ENCODE data around the gene CLEC14A. TPM values are rescaled to one million over a fixed set of nuclear protein-coding genes. Genes with fewer than 3 reads are reported as not detected.

Gene CLEC14A
- total RNA-seq (ENCODE audit: unreplicated experiment) = 0.96 TPM
- long read RNA-seq, partial matches to known transcripts = 0 of 2 reads
- long read RNA-seq, other reads (novel, unspliced or antisense) = 0 of 2 reads

GRCh38 chr14:38255673-38256532 is at the start of gene CLEC14A:
Gene CLEC14A, minus strand, starts transcription at chr14:38256093. Its CDS starts 71 bp downstream, at chr14:38256022.
- Mint-ChIP-seq H3K27ac (ENCODE audit: unreplicated experiment) (peak within 1 kb of the TSS; percentile 30), H3K27me3 (ENCODE audit: unreplicated experiment) (peaks cover 3% of the 10 kb centered on the region), H3K36me3 (ENCODE audit: unreplicated experiment) (no peaks in the 10 kb centered on the region), H3K9me3 (ENCODE audit: unreplicated experiment) (no peaks in the 10 kb centered on the region), H3K4me3 (ENCODE audit: unreplicated experiment) (peak within 1 kb of the TSS; percentile 74), H3K4me1 (ENCODE audit: low read depth, unreplicated experiment) (no peaks in the 10 kb centered on the region)
- DNase-seq = peak; percentile 55
- TF ChIP-seq, protein P1, sequence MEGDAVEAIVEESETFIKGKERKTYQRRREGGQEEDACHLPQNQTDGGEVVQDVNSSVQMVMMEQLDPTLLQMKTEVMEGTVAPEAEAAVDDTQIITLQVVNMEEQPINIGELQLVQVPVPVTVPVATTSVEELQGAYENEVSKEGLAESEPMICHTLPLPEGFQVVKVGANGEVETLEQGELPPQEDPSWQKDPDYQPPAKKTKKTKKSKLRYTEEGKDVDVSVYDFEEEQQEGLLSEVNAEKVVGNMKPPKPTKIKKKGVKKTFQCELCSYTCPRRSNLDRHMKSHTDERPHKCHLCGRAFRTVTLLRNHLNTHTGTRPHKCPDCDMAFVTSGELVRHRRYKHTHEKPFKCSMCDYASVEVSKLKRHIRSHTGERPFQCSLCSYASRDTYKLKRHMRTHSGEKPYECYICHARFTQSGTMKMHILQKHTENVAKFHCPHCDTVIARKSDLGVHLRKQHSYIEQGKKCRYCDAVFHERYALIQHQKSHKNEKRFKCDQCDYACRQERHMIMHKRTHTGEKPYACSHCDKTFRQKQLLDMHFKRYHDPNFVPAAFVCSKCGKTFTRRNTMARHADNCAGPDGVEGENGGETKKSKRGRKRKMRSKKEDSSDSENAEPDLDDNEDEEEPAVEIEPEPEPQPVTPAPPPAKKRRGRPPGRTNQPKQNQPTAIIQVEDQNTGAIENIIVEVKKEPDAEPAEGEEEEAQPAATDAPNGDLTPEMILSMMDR (IDR thresholded peaks at IDR 0.05; ENCODE audit: partially characterized antibody, unreplicated experiment) = no peak

DNA sequence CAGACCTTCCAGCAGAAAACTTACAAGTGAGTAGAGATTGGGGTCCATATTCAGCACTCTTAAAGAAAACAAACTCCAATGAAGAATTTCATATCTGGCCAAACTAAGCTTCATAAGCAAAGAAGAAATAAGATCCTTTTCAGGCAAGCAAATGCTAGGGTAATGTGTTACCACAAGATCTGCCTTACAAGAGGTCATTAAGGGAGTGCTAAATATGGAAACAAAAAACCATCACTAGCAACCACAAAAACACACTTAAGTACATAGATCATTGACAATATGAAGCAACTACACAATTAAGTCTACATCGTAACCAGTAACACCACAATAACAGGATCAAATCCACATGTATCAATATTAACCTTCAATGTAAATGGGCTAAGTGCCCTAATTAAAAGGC is 47.1 kb upstream of the CLEC14A start:
- TF ChIP-seq, protein P1 (IDR thresholded peaks at IDR 0.05; ENCODE audit: partially characterized antibody, unreplicated experiment) = no peak
- Mint-ChIP-seq H3K9me3 (ENCODE audit: unreplicated experiment) (no peaks in the 10 kb centered on the region), H3K4me1 (ENCODE audit: low read depth, unreplicated experiment) (no peaks in the 10 kb centered on the region), H3K27me3 (ENCODE audit: unreplicated experiment) (peaks cover 3% of the 10 kb centered on the region), H3K4me3 (ENCODE audit: unreplicated experiment) (no peak overlapping the region), H3K27ac (ENCODE audit: unreplicated experiment) (no peak overlapping the region), H3K36me3 (ENCODE audit: unreplicated experiment) (no peaks in the 10 kb centered on the region)
- no peak for DNase-seq

DNA sequence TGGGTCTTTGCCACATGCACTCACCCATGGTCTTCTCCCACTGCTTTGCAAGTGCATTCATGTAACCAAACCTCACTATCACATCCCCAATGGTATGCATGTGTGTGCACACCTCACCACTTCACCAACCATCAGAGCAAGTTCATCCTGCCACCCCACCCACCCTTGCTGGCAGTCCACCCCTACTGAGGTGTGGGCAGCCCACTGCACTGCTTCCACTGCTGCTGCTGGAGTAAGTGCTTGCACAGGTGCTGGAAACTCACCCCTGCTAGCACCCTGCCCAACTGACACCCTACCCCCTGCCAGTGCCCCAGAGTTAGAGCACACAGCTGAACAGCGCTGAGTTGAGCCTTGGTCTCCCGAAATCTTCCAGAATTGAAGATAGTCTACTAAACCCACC is 46.1 kb upstream of the CLEC14A start:
- Mint-ChIP-seq H3K27ac (ENCODE audit: unreplicated experiment) (no peak overlapping the region), H3K36me3 (ENCODE audit: unreplicated experiment) (no peaks in the 10 kb centered on the region), H3K27me3 (ENCODE audit: unreplicated experiment) (peaks cover 3% of the 10 kb centered on the region), H3K4me1 (ENCODE audit: low read depth, unreplicated experiment) (no peaks in the 10 kb centered on the region), H3K4me3 (ENCODE audit: unreplicated experiment) (no peak overlapping the region), H3K9me3 (ENCODE audit: unreplicated experiment) (no peaks in the 10 kb centered on the region)
- TF ChIP-seq, protein P1 (IDR thresholded peaks at IDR 0.05; ENCODE audit: partially characterized antibody, unreplicated experiment) = no peak
- DNase-seq = no peak

DNA sequence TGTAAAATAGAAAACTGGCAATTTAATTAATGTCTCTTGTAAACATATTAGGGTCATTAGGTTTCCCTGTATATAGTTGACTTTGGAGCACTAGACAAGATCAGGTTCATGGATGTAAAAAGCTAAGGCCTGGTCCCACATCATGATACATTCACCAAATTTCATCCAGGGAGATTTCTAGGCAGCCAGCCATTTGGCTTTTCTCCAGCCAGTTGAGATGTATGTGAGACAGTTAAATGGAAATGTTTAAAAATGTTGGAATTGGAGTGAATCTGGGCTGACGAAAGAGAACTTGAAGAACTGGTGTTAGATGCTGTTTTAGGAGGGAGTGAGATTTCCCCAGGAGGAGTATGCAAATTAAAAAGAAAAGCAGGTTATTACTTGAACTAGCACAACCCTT is 41.8 kb upstream of the CLEC14A start:
- H3K27ac Mint-ChIP-seq (ENCODE audit: unreplicated experiment) = no peak overlapping the region
- H3K36me3 Mint-ChIP-seq (ENCODE audit: unreplicated experiment) = no peaks in the 10 kb centered on the region
- TF ChIP-seq, protein P1 (IDR thresholded peaks at IDR 0.05; ENCODE audit: partially characterized antibody, unreplicated experiment) = no peak

More for the DNA sequence above, 41.8 kb upstream of the CLEC14A start:
- DNase-seq = no peak
- H3K27me3 Mint-ChIP-seq (ENCODE audit: unreplicated experiment) = no peaks in the 10 kb centered on the region
- H3K4me1 Mint-ChIP-seq (ENCODE audit: low read depth, unreplicated experiment) = no peaks in the 10 kb centered on the region
- H3K4me3 Mint-ChIP-seq (ENCODE audit: unreplicated experiment) = no peak overlapping the region
- H3K9me3 Mint-ChIP-seq (ENCODE audit: unreplicated experiment) = no peaks in the 10 kb centered on the region

All from glutamatergic neuron (in vitro differentiated cells).